T-helper 2 cell (primary cell): Measurements from ENCODE around the gene EML1.

ENCODE experiments used
- DNase-seq, 5 experiments: peaks; one replicate each; pipeline versions ENCODE4 v3.0.0 to v3.0.0-alpha.2; 2012 to 2022

EML1 gene

GRCh38 chr14:99780690-99781089 is 12.5 kb upstream of the EML1 start:
- no peak for DNase-seq

- no peak for DNase-seq
Observed at GRCh38 chr14:99781091-99781490, 12.1 kb upstream of the EML1 start.

- no peak for DNase-seq
Observed at GRCh38 chr14:99781853-99782610, 11.2 kb upstream of the EML1 start.

- DNase-seq: no peak
Observed at GRCh38 chr14:99784508-99784907, 8.7 kb upstream of the EML1 start.

GRCh38 chr14:99785426-99785825 is 7.8 kb upstream of the EML1 start:
- DNase-seq: no peak

GRCh38 chr14:99786511-99786989 is 6.7 kb upstream of the EML1 start:
- DNase-seq: no peak

GRCh38 chr14:99788713-99789112 is 4.5 kb upstream of the EML1 start:
- DNase-seq: no peak

GRCh38 chr14:99789581-99789980 is 3.6 kb upstream of the EML1 start:
- DNase-seq: peak in 1 of 5 experiments; percentile 11

GRCh38 chr14:99790201-99790977 is 2.8 kb upstream of the EML1 start:
- no peak for DNase-seq

- DNase-seq: no peak
Observed at GRCh38 chr14:99790978-99791376, 2.2 kb upstream of the EML1 start.

- DNase-seq: no peak
Observed at GRCh38 chr14:99791476-99792209, 1.6 kb upstream of the EML1 start.

- DNase-seq: no peak
Observed at GRCh38 chr14:99792210-99792535, 1.0 kb upstream of the EML1 start.

GRCh38 chr14:99792551-99793212 is 531 bp upstream of the EML1 start:
- no peak for DNase-seq

- no peak for DNase-seq
Observed at GRCh38 chr14:99794151-99794780, 1.1 kb downstream of the EML1 start.

GRCh38 chr14:99795046-99795445 is 1.8 kb downstream of the EML1 start:
- DNase-seq: no peak

GRCh38 chr14:99797231-99797630 is 4.0 kb downstream of the EML1 start:
- DNase-seq: no peak

GRCh38 chr14:99800781-99801180 is 7.6 kb downstream of the EML1 start:
- DNase-seq: no peak

- no peak for DNase-seq
Observed at GRCh38 chr14:99802301-99803105, 9.3 kb downstream of the EML1 start.

GRCh38 chr14:99803106-99803775 is 10.0 kb downstream of the EML1 start:
- no peak for DNase-seq

GRCh38 chr14:99803803-99804202 is 10.6 kb downstream of the EML1 start:
- DNase-seq: no peak
